ENCODE data around the gene LRCH1. TPM values are rescaled to one million over a fixed set of nuclear protein-coding genes. Genes with fewer than 3 reads are reported as not detected.

The LRCH1 gene
- total RNA-seq, 4 donors from 2014 or later: 54.3 to 72.2 (median 57.4) TPM

- ATAC-seq: no peak
- H3K27ac ChIP-seq: peak overlapping the region; percentile 54 to 70 (median 60)
- no peak overlapping the region for H3K4me3 ChIP-seq
- no peaks in the 10 kb centered on the region for H3K36me3 ChIP-seq
- no peaks in the 10 kb centered on the region for H3K27me3 ChIP-seq
- WGBS, 2 donors (ENCODE audit: low coverage in 1 of 2): 68 to 80% methylated on average over 1 to 3 of the region's 3 CpGs
- peaks cover 41 to 92% (median 49%) of the 10 kb centered on the region in 3 donors for H3K4me1 ChIP-seq
- TF ChIP-seq POLR2AphosphoS5 (IDR thresholded peaks at IDR 0.05) (no peak), POLR2A (IDR thresholded peaks at IDR 0.05) (no peak), EP300 (IDR thresholded peaks at IDR 0.05) (no peak), CTCF (IDR thresholded peaks at IDR 0.05) (no peak)
- H3K9me3 ChIP-seq: no peaks in the 10 kb centered on the region
Observed at GRCh38 chr13:46575301-46575771, 22.4 kb downstream of the LRCH1 start.

- peak; percentile 70 for ATAC-seq
- WGBS, 2 donors (ENCODE audit: low coverage in 1 of 2): 4 to 12% methylated on average over 3 to 5 of the region's 5 CpGs
- H3K4me1 ChIP-seq: peaks cover 43 to 92% (median 53%) of the 10 kb centered on the region in 3 donors
Observed at GRCh38 chr13:46575818-46576221, 22.9 kb downstream of the LRCH1 start.

GRCh38 chr13:46576762-46577161, 23.8 kb downstream of the LRCH1 start:
- no peak for TF ChIP-seq CTCF (IDR thresholded peaks at IDR 0.05)
- no peak for TF ChIP-seq POLR2AphosphoS5 (IDR thresholded peaks at IDR 0.05)
- TF ChIP-seq POLR2A (IDR thresholded peaks at IDR 0.05): no peak
- no peak for TF ChIP-seq EP300 (IDR thresholded peaks at IDR 0.05)
- Histone ChIP-seq H3K27ac (peak overlapping the region in 2 of 4 donors; percentile 59 to 62), H3K27me3 (no peaks in the 10 kb centered on the region), H3K9me3 (no peaks in the 10 kb centered on the region), H3K36me3 (no peaks in the 10 kb centered on the region), H3K4me1 (peaks cover 39 to 92% (median 46%) of the 10 kb centered on the region in 3 donors), H3K4me3 (no peak overlapping the region)
- WGBS, 2 donors (ENCODE audit: low coverage in 1 of 2): 58 to 71% methylated on average over 4 to 5 of the region's 5 CpGs
- no peak for ATAC-seq

More at GRCh38 chr13:46575818-46576221, 22.9 kb downstream of the LRCH1 start:
- TF ChIP-seq CTCF (IDR thresholded peaks at IDR 0.05) (no peak), EP300 (IDR thresholded peaks at IDR 0.05) (no peak), POLR2AphosphoS5 (IDR thresholded peaks at IDR 0.05) (peak; percentile 72)
- no peaks in the 10 kb centered on the region for H3K27me3 ChIP-seq
- H3K36me3 ChIP-seq: no peaks in the 10 kb centered on the region
- H3K4me3 ChIP-seq: no peak overlapping the region
- H3K27ac ChIP-seq: peak overlapping the region; percentile 54 to 70 (median 60)
- H3K9me3 ChIP-seq: no peaks in the 10 kb centered on the region

- peak overlapping the region; percentile 39 to 69 (median 60) for H3K27ac ChIP-seq
Observed at GRCh38 chr13:46577696-46578589, 25.0 kb downstream of the LRCH1 start.

More at GRCh38 chr13:46577696-46578589, 25.0 kb downstream of the LRCH1 start:
- H3K4me1 ChIP-seq: peaks cover 39 to 86% (median 46%) of the 10 kb centered on the region in 3 donors
- no peak overlapping the region for H3K4me3 ChIP-seq
- peak; percentile 18 for ATAC-seq
- H3K36me3 ChIP-seq: no peaks in the 10 kb centered on the region
- no peaks in the 10 kb centered on the region for H3K9me3 ChIP-seq
- TF ChIP-seq CTCF (IDR thresholded peaks at IDR 0.05) (no peak), POLR2A (IDR thresholded peaks at IDR 0.05) (no peak), EP300 (IDR thresholded peaks at IDR 0.05) (no peak), POLR2AphosphoS5 (IDR thresholded peaks at IDR 0.05) (no peak)
- WGBS, 2 donors (ENCODE audit: low coverage in 1 of 2): 28 to 36% methylated on average over 7 to 10 of the region's 10 CpGs
- H3K27me3 ChIP-seq: no peaks in the 10 kb centered on the region
